ENCODE data around the gene RPLP2. TPM values are rescaled to one million over a fixed set of nuclear protein-coding genes. Genes with fewer than 3 reads are reported as not detected.

The RPLP2 gene
- total RNA-seq, 1 experiment from 2014 or later, result 2,142 TPM

GRCh38 chr11:770642-771616 lies 38.8 kb upstream of the RPLP2 start:
- ChIA-PET CTCF (no interaction called here), POLR2A (interaction anchor here (0.6 to 1.0 kb wide), 3 partner anchors 14 to 42 kb away, joined by 3 read pairs; partner anchors contain the start of gene RPLP2)
- no peak for DNase-seq (ENCODE audit: unreplicated experiment)
- BruUV-seq (replicated peaks), result no TSS peak
- no peak overlapping the region for H3K27ac Mint-ChIP-seq (ENCODE audit: low read depth, unreplicated experiment)
- peaks cover 11% of the 10 kb centered on the region for H3K4me1 Mint-ChIP-seq (ENCODE audit: insufficient read depth, unreplicated experiment)
- TF ChIP-seq, protein P1, sequence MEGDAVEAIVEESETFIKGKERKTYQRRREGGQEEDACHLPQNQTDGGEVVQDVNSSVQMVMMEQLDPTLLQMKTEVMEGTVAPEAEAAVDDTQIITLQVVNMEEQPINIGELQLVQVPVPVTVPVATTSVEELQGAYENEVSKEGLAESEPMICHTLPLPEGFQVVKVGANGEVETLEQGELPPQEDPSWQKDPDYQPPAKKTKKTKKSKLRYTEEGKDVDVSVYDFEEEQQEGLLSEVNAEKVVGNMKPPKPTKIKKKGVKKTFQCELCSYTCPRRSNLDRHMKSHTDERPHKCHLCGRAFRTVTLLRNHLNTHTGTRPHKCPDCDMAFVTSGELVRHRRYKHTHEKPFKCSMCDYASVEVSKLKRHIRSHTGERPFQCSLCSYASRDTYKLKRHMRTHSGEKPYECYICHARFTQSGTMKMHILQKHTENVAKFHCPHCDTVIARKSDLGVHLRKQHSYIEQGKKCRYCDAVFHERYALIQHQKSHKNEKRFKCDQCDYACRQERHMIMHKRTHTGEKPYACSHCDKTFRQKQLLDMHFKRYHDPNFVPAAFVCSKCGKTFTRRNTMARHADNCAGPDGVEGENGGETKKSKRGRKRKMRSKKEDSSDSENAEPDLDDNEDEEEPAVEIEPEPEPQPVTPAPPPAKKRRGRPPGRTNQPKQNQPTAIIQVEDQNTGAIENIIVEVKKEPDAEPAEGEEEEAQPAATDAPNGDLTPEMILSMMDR (IDR thresholded peaks at IDR 0.05; ENCODE audit: unreplicated experiment), result no peak
- peaks cover 74% of the 10 kb centered on the region for H3K36me3 Mint-ChIP-seq (ENCODE audit: insufficient read depth, unreplicated experiment)
- no peaks in the 10 kb centered on the region for H3K9me3 Mint-ChIP-seq (ENCODE audit: unreplicated experiment)
- intact Hi-C loops (cut with micrococcal nuclease), result no loop called here
- no peaks in the 10 kb centered on the region for H3K27me3 Mint-ChIP-seq (ENCODE audit: insufficient read depth, unreplicated experiment)
- H3K4me3 Mint-ChIP-seq (ENCODE audit: unreplicated experiment), result no peak overlapping the region

GRCh38 chr11:771617-772204 lies 38.1 kb upstream of the RPLP2 start:
- ChIA-PET CTCF (no interaction called here), POLR2A (interaction anchor here (1.0 kb wide), 1 partner anchor 13 kb away, joined by 3 read pairs; no protein-coding TSS in a partner anchor)
- Mint-ChIP-seq H3K4me1 (ENCODE audit: insufficient read depth, unreplicated experiment) (peaks cover 11% of the 10 kb centered on the region), H3K27ac (ENCODE audit: low read depth, unreplicated experiment) (no peak overlapping the region), H3K36me3 (ENCODE audit: insufficient read depth, unreplicated experiment) (peaks cover 73% of the 10 kb centered on the region), H3K4me3 (ENCODE audit: unreplicated experiment) (no peak overlapping the region), H3K27me3 (ENCODE audit: insufficient read depth, unreplicated experiment) (no peaks in the 10 kb centered on the region), H3K9me3 (ENCODE audit: unreplicated experiment) (no peaks in the 10 kb centered on the region)
- DNase-seq (ENCODE audit: unreplicated experiment), result no peak
- TF ChIP-seq, protein P1 (IDR thresholded peaks at IDR 0.05; ENCODE audit: unreplicated experiment), result no peak
- BruUV-seq (replicated peaks), result no TSS peak
- intact Hi-C loops (cut with micrococcal nuclease), result no loop called here

- ChIA-PET CTCF (interaction anchor here (0.9 kb wide), 1 partner anchor 11 kb away, joined by 3 read pairs; no protein-coding TSS in a partner anchor), POLR2A (interaction anchor here (1.2 kb wide), 1 partner anchor 8 kb away, joined by 3 read pairs; no protein-coding TSS in a partner anchor)
- H3K4me1 Mint-ChIP-seq (ENCODE audit: insufficient read depth, unreplicated experiment), result peaks cover 11% of the 10 kb centered on the region
- no peaks in the 10 kb centered on the region for H3K9me3 Mint-ChIP-seq (ENCODE audit: unreplicated experiment)
- H3K36me3 Mint-ChIP-seq (ENCODE audit: insufficient read depth, unreplicated experiment), result peaks cover 67% of the 10 kb centered on the region
- DNase-seq (ENCODE audit: unreplicated experiment), result no peak
- no peak overlapping the region for H3K27ac Mint-ChIP-seq (ENCODE audit: low read depth, unreplicated experiment)
- intact Hi-C loops (cut with micrococcal nuclease), result no loop called here
- TF ChIP-seq, protein P1 (IDR thresholded peaks at IDR 0.05; ENCODE audit: unreplicated experiment), result no peak
- no peak overlapping the region for H3K4me3 Mint-ChIP-seq (ENCODE audit: unreplicated experiment)
- H3K27me3 Mint-ChIP-seq (ENCODE audit: insufficient read depth, unreplicated experiment), result no peaks in the 10 kb centered on the region
- no TSS peak for BruUV-seq (replicated peaks)
These were observed 37.1 kb upstream of the RPLP2 start for GRCh38 chr11:772429-773390.
